SK-N-SH (cell line): ENCODE measurements around the gene ALDH3A2. TPM values are rescaled to one million over a fixed set of nuclear protein-coding genes. Genes with fewer than 3 reads are reported as not detected.

ENCODE experiments used
- CTCF ChIA-PET: fragments of 300-600, 350-600 bp; formaldehyde crosslinking; extraction: SDS; loops from one replicate; lab custom pipeline; 2021; lab: Yijun Ruan, JAX
- POLR2A ChIA-PET: fragments of 350-600 bp; sonication (Branson Sonifier 250); formaldehyde crosslinking; extraction: SDS; loops from one replicate; lab custom pipeline; 2020; ENCODE audit warnings: antibody characterized with exemption, inconsistent platforms; lab: Yijun Ruan, JAX
- DNase-seq: peaks from one replicate; pipeline ENCODE4 v3.0.0; 2012
- H2AFZ ChIP-seq: fragments of 200-600 bp; sonication (generic); 2 replicates; pipeline ENCODE4 v1.8.1; 2016; ENCODE audit warnings: antibody characterized with exemption, mild to moderate bottlenecking, low read depth
- H3F3A ChIP-seq: fragments of 200-600 bp; sonication (generic); replicated peaks from 2 replicates; pipeline ENCODE3; 2016; ENCODE audit warnings: antibody characterized with exemption, mild to moderate bottlenecking; ENCODE audit not compliant: insufficient read depth
- H3K27ac ChIP-seq, 2 experiments: fragments of 200-500 bp in 1 of 2; fragments of 200-600 bp in 1 of 2; sonication (Bioruptor generic) in 1 of 2; sonication (generic), shearing (Covaris generic) in 1 of 2; 2 replicates each; pipeline versions ENCODE4 v1.5.1 to v1.6.1; 2014 to 2016; ENCODE audit warnings: low read depth in 2 of 2, inconsistent platforms in 1 of 2, low read length in 1 of 2, mild to moderate bottlenecking in 1 of 2, mixed read lengths in 1 of 2
- H3K27me3 ChIP-seq: fragments of 200-600 bp; sonication (generic), shearing (Covaris generic); 2 replicates; pipeline ENCODE4 v1.6.1; 2016; ENCODE audit warnings: mixed run types; ENCODE audit not compliant: insufficient read depth
- H3K36me3 ChIP-seq, 2 experiments: fragments of 200-500 bp in 1 of 2; fragments of 200-600 bp in 1 of 2; sonication (Bioruptor generic) in 1 of 2; sonication (generic) in 1 of 2; replicated peaks in 1 of 2; 2 replicates each; pipeline versions ENCODE3 to v1.5.1; 2014 to 2016; ENCODE audit warnings: low read length in 1 of 2, mild to moderate bottlenecking in 1 of 2; ENCODE audit not compliant: insufficient read depth in 2 of 2, control insufficient read depth in 1 of 2
- H3K4me1 ChIP-seq, 2 experiments: fragments of 200-500 bp in 1 of 2; fragments of 200-600 bp in 1 of 2; sonication (Bioruptor generic) in 1 of 2; sonication (generic), shearing (Covaris generic) in 1 of 2; 2 replicates each; pipeline versions ENCODE4 v1.5.1 to v1.6.1; 2014 to 2016; ENCODE audit warnings: low read depth in 1 of 2, low read length in 1 of 2, mixed run types in 1 of 2; ENCODE audit not compliant: insufficient read depth in 2 of 2, control insufficient read depth in 1 of 2
- H3K4me2 ChIP-seq: fragments of 200-600 bp; sonication (generic), shearing (Covaris generic); 2 replicates; pipeline ENCODE4 v1.6.1; 2017; ENCODE audit warnings: mixed run types
- H3K4me3 ChIP-seq, 2 experiments: fragments of 200-500 bp in 1 of 2; fragments of 200-600 bp in 1 of 2; sonication (Bioruptor generic) in 1 of 2; sonication (generic), shearing (Covaris generic) in 1 of 2; 2 replicates each; pipeline versions ENCODE4 v1.5.1 to v1.8.1; 2014 to 2016; ENCODE audit warnings: low read depth in 2 of 2, inconsistent platforms in 1 of 2, low read length in 1 of 2, mild to moderate bottlenecking in 1 of 2, mixed read lengths in 1 of 2, moderate library complexity in 1 of 2
- H3K79me2 ChIP-seq: fragments of 200-600 bp; sonication (generic); 2 replicates; pipeline ENCODE4 v1.8.1; 2017; ENCODE audit warnings: mild to moderate bottlenecking; ENCODE audit not compliant: insufficient read depth
- H3K9ac ChIP-seq: fragments of 200-600 bp; sonication (generic); 2 replicates; pipeline ENCODE4 v1.6.1; 2017; ENCODE audit warnings: mixed run types
- H3K9me2 ChIP-seq: fragments of 200-600 bp; sonication (generic); 2 replicates; pipeline ENCODE4 v1.6.1; 2017; ENCODE audit warnings: mixed run types
- H3K9me3 ChIP-seq: fragments of 200-600 bp; sonication (generic); 2 replicates; pipeline ENCODE4 v1.6.1; 2017; ENCODE audit warnings: mixed run types, mild to moderate bottlenecking, moderate library complexity
- H4K20me1 ChIP-seq: fragments of 200-600 bp; sonication (generic); 2 replicates; pipeline ENCODE4 v1.6.1; 2017; ENCODE audit warnings: mild to moderate bottlenecking, mixed run types; ENCODE audit not compliant: insufficient read depth
- ELF1 ChIP-seq: IDR thresholded peaks from 2 replicates; pipeline ENCODE4 v1.4.0; 2012
- EP300 ChIP-seq, 2 experiments: IDR thresholded peaks; 2 replicates each; pipeline versions ENCODE4 v1.4.0 to v1.6.1; 2012; ENCODE audit warnings: borderline replicate concordance in 1 of 2, low read depth in 1 of 2, low read length in 1 of 2
- FOSL2 ChIP-seq: IDR thresholded peaks from 2 replicates; pipeline ENCODE4 v1.4.0; 2012; ENCODE audit warnings: low read depth, mild to moderate bottlenecking, moderate library complexity, borderline replicate concordance
- FOXJ3 ChIP-seq: sonication (generic); formaldehyde crosslinking; IDR thresholded peaks from 2 replicates; pipeline ENCODE4 v1.5.1; 2020; ENCODE audit warnings: mild to moderate bottlenecking, missing genetic modification reagents
- FOXM1 ChIP-seq: IDR thresholded peaks from 2 replicates; pipeline ENCODE4 v1.4.0; 2012; ENCODE audit warnings: low read depth, mild to moderate bottlenecking
- GABPA ChIP-seq: IDR thresholded peaks from 2 replicates; pipeline ENCODE4 v1.4.0; 2012; ENCODE audit warnings: low read depth, mild to moderate bottlenecking
- JUND ChIP-seq: IDR thresholded peaks from 2 replicates; pipeline ENCODE4 v1.4.0; 2012
- MEF2A ChIP-seq: IDR thresholded peaks from 2 replicates; pipeline ENCODE4 v1.4.0; 2012; ENCODE audit warnings: low read depth, borderline replicate concordance
- MXI1 ChIP-seq: IDR thresholded peaks from 2 replicates; pipeline ENCODE4 v1.6.1; 2012; ENCODE audit warnings: mild to moderate bottlenecking, low read depth, low read length, improper control_type of control experiment
- POLR2AphosphoS5 ChIP-seq: IDR thresholded peaks from 2 replicates; pipeline ENCODE4 v1.6.1; 2012; ENCODE audit warnings: low read depth, low read length
- RAD21 ChIP-seq: IDR thresholded peaks from 2 replicates; pipeline ENCODE4 v1.6.1; 2012; ENCODE audit warnings: mild to moderate bottlenecking, low read length
- RCOR1 ChIP-seq: fragments of 150-350 bp; IDR thresholded peaks from 2 replicates; pipeline ENCODE4 v1.6.1; 2017; ENCODE audit warnings: antibody characterized with exemption, low read length
- RXRA ChIP-seq: IDR thresholded peaks from 2 replicates; pipeline ENCODE4 v1.4.0; 2012; ENCODE audit warnings: low read depth, mild to moderate bottlenecking, borderline replicate concordance
- SIN3A ChIP-seq: IDR thresholded peaks from 2 replicates; pipeline ENCODE4 v1.6.1; 2012; ENCODE audit warnings: low read depth, mild to moderate bottlenecking, low read length, moderate library complexity, borderline replicate concordance
- TAF1 ChIP-seq: IDR thresholded peaks from 2 replicates; pipeline ENCODE4 v1.6.1; 2012; ENCODE audit warnings: low read depth, mild to moderate bottlenecking, low read length, moderate library complexity, borderline replicate concordance
- TEAD4 ChIP-seq: IDR thresholded peaks from 2 replicates; pipeline ENCODE4 v1.4.0; 2012; ENCODE audit warnings: mild to moderate bottlenecking, borderline replicate concordance; ENCODE audit not compliant: insufficient read depth
- YY1 ChIP-seq: IDR thresholded peaks from 2 replicates; pipeline ENCODE4 v1.4.0; 2012; ENCODE audit warnings: low read depth, mild to moderate bottlenecking
- WGBS: methylation state at CpG from one replicate; pipeline ENCODE4 v1.1.6; 2017; ENCODE audit warnings: low lambda C conversion rate; 5-methylcytosine and 5-hydroxymethylcytosine counted together
- polyA plus RNA-seq, 3 experiments: library from polyadenylated mRNA; depleted of rRNA; stranded (reverse); fragments of >200 nt; gene quantifications; 2 replicates each; pipeline ENCODE4 v1.2.3, GENCODE V29; 2012
- TF ChIP-seq, protein P1 (sequence below): IDR thresholded peaks from 2 replicates; pipeline ENCODE4 v1.4.0; 2012; ENCODE audit warnings: low read depth, borderline replicate concordance
- TF ChIP-seq, protein P2 (sequence below): fragments of 150-350 bp; IDR thresholded peaks from 2 replicates; pipeline ENCODE4 v1.6.1; 2017; ENCODE audit warnings: antibody characterized with exemption, low read length, low read depth, borderline replicate concordance
- TF ChIP-seq, protein P3 (sequence below): IDR thresholded peaks from 2 replicates; pipeline ENCODE4; 2012

Gene ALDH3A2
- polyA plus RNA-seq, 1 of the 3 experiments (the other 2 are of a cell fraction) = 16.6 TPM

DNA sequence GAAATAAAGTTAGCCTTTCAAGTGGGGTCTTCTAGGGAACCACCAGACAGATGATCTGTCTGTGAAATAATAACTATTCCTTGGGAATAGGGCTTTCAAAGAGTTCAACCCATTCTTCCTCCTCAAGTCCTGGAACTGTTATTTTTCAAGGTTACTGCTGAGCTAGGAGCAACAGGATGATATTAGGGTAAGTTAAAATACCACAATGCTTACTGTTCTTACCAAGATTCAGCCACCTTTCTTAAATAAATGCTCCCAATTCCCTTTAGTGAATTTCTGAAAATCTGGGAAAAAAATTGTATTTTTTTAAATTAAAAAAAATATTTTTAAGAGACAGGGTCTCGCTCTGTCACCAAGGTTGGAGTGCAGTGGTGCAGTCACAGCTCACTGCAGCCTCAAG, 26.9 kb upstream of the ALDH3A2 start:
- POLR2A ChIA-PET = no interaction called here
- H3F3A ChIP-seq = no peaks in the 10 kb centered on the region
- no peaks in the 10 kb centered on the region for H3K79me2 ChIP-seq
- 79% methylated on average over 1 of the region's 1 CpG for WGBS
- no peak overlapping the region for H3K4me2 ChIP-seq
- H2AFZ ChIP-seq = no peak overlapping the region
- DNase-seq = no peak
- H3K36me3 ChIP-seq = no peaks in the 10 kb centered on the region
- no peak overlapping the region for H3K4me3 ChIP-seq
- H3K9me2 ChIP-seq = no peaks in the 10 kb centered on the region
- no peaks in the 10 kb centered on the region for H4K20me1 ChIP-seq
- no peak overlapping the region for H3K27ac ChIP-seq
- H3K4me1 ChIP-seq = no peaks in the 10 kb centered on the region; a peak in 1 of 4 replicates
- TF ChIP-seq GABPA = no peak
- TF ChIP-seq FOSL2 = no peak
- no peak for TF ChIP-seq RCOR1
- TF ChIP-seq EP300 (IDR thresholded peaks at IDR 0.05; ENCODE audit: borderline replicate concordance in 1 of 2, low read depth in 1 of 2, low read length in 1 of 2) = no peak
- TF ChIP-seq FOXM1 = no peak
- TF ChIP-seq YY1 = no peak
- no peak for TF ChIP-seq MXI1
- TF ChIP-seq RAD21 = no peak
- TF ChIP-seq JUND = no peak
- TF ChIP-seq RXRA = no peak
- no peak for TF ChIP-seq ELF1
- TF ChIP-seq, protein P1, sequence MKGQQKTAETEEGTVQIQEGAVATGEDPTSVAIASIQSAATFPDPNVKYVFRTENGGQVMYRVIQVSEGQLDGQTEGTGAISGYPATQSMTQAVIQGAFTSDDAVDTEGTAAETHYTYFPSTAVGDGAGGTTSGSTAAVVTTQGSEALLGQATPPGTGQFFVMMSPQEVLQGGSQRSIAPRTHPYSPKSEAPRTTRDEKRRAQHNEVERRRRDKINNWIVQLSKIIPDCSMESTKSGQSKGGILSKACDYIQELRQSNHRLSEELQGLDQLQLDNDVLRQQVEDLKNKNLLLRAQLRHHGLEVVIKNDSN = no peak
- TF ChIP-seq, protein P2, sequence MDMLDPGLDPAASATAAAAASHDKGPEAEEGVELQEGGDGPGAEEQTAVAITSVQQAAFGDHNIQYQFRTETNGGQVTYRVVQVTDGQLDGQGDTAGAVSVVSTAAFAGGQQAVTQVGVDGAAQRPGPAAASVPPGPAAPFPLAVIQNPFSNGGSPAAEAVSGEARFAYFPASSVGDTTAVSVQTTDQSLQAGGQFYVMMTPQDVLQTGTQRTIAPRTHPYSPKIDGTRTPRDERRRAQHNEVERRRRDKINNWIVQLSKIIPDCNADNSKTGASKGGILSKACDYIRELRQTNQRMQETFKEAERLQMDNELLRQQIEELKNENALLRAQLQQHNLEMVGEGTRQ = no peak
- no peak for TF ChIP-seq FOXJ3 (CRISPR knock-in tag)
- no peak for TF ChIP-seq TEAD4
- no peak for TF ChIP-seq MEF2A
- TF ChIP-seq POLR2AphosphoS5 = no peak
- no peak for TF ChIP-seq TAF1
- TF ChIP-seq, protein P3, sequence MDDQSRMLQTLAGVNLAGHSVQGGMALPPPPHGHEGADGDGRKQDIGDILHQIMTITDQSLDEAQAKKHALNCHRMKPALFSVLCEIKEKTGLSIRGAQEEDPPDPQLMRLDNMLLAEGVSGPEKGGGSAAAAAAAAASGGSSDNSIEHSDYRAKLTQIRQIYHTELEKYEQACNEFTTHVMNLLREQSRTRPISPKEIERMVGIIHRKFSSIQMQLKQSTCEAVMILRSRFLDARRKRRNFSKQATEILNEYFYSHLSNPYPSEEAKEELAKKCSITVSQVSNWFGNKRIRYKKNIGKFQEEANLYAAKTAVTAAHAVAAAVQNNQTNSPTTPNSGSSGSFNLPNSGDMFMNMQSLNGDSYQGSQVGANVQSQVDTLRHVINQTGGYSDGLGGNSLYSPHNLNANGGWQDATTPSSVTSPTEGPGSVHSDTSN = no peak
- TF ChIP-seq SIN3A = no peak
- H3K9me3 ChIP-seq = peaks cover 10% of the 10 kb centered on the region
- H3K9ac ChIP-seq = no peak overlapping the region
- CTCF ChIA-PET = no interaction called here
- no peaks in the 10 kb centered on the region for H3K27me3 ChIP-seq
